Calu3 (cell line): ENCODE measurements around the gene ARHGAP24. TPM values are rescaled to one million over a fixed set of nuclear protein-coding genes. Genes with fewer than 3 reads are reported as not detected.

ENCODE experiments used
- BruUV-seq: library from RNA; stranded (reverse); fragments of 400-500 nt; replicated peaks from 2 replicates; lab custom pipeline; 2021; lab: Mats Ljungman, UMichigan
- CTCF ChIA-PET: fragments of 300-600 bp; sonication (Branson Sonifier 250); formaldehyde crosslinking; loops from one replicate; lab custom pipeline; 2022; ENCODE audit warnings: antibody characterized with exemption; lab: Charles Lee
- DNase-seq: peaks from one replicate; pipeline ENCODE4 v3.0.0; 2022
- H3K27ac Mint-ChIP-seq: one replicate; pipeline ENCODE4 v1.8.0; 2022; ENCODE audit warnings: mixed read lengths; ENCODE audit not compliant: unreplicated experiment
- H3K27me3 Mint-ChIP-seq: one replicate; pipeline ENCODE4 v1.8.0; 2022; ENCODE audit warnings: mixed read lengths; ENCODE audit not compliant: unreplicated experiment
- H3K36me3 Mint-ChIP-seq: one replicate; pipeline ENCODE4 v1.8.0; 2022; ENCODE audit warnings: mild to moderate bottlenecking, moderate library complexity, mixed read lengths; ENCODE audit not compliant: insufficient read depth, unreplicated experiment
- H3K4me1 Mint-ChIP-seq: one replicate; pipeline ENCODE4 v1.8.0; 2022; ENCODE audit warnings: mild to moderate bottlenecking, low read depth, mixed read lengths; ENCODE audit not compliant: unreplicated experiment
- H3K4me3 Mint-ChIP-seq: one replicate; pipeline ENCODE4 v1.8.0; 2022; ENCODE audit warnings: mild to moderate bottlenecking, low read depth, moderate library complexity, mixed read lengths; ENCODE audit not compliant: unreplicated experiment
- H3K9me3 Mint-ChIP-seq: one replicate; pipeline ENCODE4 v1.8.0; 2022; ENCODE audit warnings: low read depth, mixed read lengths; ENCODE audit not compliant: unreplicated experiment
- CTCF ChIP-seq: fragments of 200-600 bp; IDR thresholded peaks from one replicate; pipeline ENCODE4 v1.8.0; 2022; ENCODE audit warnings: antibody characterized with exemption; ENCODE audit not compliant: unreplicated experiment
- intact Hi-C: fragments of 100-400 bp; cut with micrococcal nuclease; formaldehyde crosslinking; loops from one replicate; pipeline ENCODE4 v1.10.0; 2022; ENCODE audit not compliant: unreplicated experiment
- total RNA-seq: library from RNA; stranded (reverse); gene quantifications from 2 replicates; pipeline ENCODE4 v1.2.3, GENCODE V29; 2022

The ARHGAP24 gene
- total RNA-seq, 1 experiment from 2014 or later = 10.2 TPM

GRCh38 chr4:85587952-85588351 is 113.0 kb downstream of the ARHGAP24 start:
- intact Hi-C loops = no loop called here
- Mint-ChIP-seq H3K36me3 (no peaks in the 10 kb centered on the region), H3K27ac (no peak overlapping the region), H3K4me3 (no peak overlapping the region), H3K4me1 (no peaks in the 10 kb centered on the region), H3K27me3 (no peaks in the 10 kb centered on the region), H3K9me3 (no peaks in the 10 kb centered on the region)
- no TSS peak for BruUV-seq
- DNase-seq = no peak
- TF ChIP-seq CTCF = no peak
- CTCF ChIA-PET = no interaction called here

- Mint-ChIP-seq H3K4me1 (no peaks in the 10 kb centered on the region), H3K27me3 (no peaks in the 10 kb centered on the region), H3K9me3 (no peaks in the 10 kb centered on the region), H3K36me3 (no peaks in the 10 kb centered on the region), H3K27ac (no peak overlapping the region), H3K4me3 (no peak overlapping the region)
- CTCF ChIA-PET = no interaction called here
- no peak for TF ChIP-seq CTCF
- no TSS peak for BruUV-seq
- intact Hi-C loops = no loop called here
- DNase-seq = no peak
Observed at GRCh38 chr4:85591406-85592098, 116.6 kb downstream of the ARHGAP24 start.

GRCh38 chr4:85595098-85595775 is 120.3 kb downstream of the ARHGAP24 start:
- Mint-ChIP-seq H3K4me1 (no peaks in the 10 kb centered on the region), H3K27ac (no peak overlapping the region), H3K9me3 (no peaks in the 10 kb centered on the region), H3K36me3 (no peaks in the 10 kb centered on the region), H3K4me3 (no peak overlapping the region), H3K27me3 (no peaks in the 10 kb centered on the region)
- CTCF ChIA-PET = no interaction called here
- TF ChIP-seq CTCF = no peak
- no TSS peak for BruUV-seq
- no peak for DNase-seq
- intact Hi-C loops = no loop called here

GRCh38 chr4:85595796-85596559 is 121.0 kb downstream of the ARHGAP24 start:
- CTCF ChIA-PET = no interaction called here
- Mint-ChIP-seq H3K36me3 (no peaks in the 10 kb centered on the region), H3K27ac (no peak overlapping the region), H3K9me3 (no peaks in the 10 kb centered on the region), H3K4me3 (no peak overlapping the region), H3K27me3 (no peaks in the 10 kb centered on the region), H3K4me1 (no peaks in the 10 kb centered on the region)
- DNase-seq = no peak
- no TSS peak for BruUV-seq
- no peak for TF ChIP-seq CTCF
- intact Hi-C loops = no loop called here
